Stimulated activated CD4-positive, alpha-beta T cell treated with anti-CD3 and anti-CD28 coated beads, Interleukin-15, amount 100 ng/mL, for 24 hours (primary cell): ENCODE data around the gene RANBP17.
"Not testable (repeated sequence)": the region's sequence is repeated elsewhere in the genome, so short reads cannot be mapped to it uniquely, and the experiment has no call there.

Source experiments
- DNase-seq: peaks from one replicate; pipeline ENCODE4 v3.0.0-alpha.2; 2020

Gene RANBP17

DNA sequence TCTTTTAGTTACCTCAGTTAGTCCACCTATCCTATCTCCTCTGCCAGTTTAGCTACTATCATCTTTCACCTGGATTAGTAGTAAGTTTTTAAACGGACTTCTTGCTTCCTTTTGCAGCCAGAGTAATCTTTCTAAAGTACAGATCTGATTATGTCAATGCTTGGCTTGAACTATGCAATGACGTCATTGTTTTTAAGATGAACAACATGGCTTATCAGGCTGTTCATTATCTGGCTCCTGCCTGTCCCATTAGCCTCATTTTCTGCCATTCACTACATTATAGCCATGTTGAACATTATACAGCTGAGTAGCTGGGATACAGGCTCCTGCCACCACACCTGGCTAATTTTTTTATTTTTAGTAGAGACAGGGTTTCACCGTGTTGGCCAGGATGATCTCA, 98.7 kb downstream of the RANBP17 start:
- no peak for DNase-seq

DNA sequence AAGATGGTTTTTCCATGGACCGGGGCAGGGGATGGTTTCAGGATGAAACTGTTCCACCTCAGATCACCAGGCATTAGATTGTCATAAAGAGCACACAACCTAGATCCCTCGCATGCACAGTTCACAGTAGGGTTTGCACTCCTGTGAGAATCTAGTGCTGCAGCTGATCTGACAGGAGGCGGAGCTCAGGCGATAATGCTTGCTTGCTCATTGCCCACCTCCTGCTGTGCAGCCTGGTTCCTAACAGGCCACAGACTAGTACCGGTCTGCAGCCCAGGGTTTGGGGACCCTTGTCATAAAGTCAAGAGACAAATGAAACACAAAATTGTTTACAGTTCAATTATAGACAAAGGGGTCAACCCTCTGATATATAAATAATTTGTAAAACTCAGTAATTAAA, 101.7 kb downstream of the RANBP17 start:
- no peak for DNase-seq

DNA sequence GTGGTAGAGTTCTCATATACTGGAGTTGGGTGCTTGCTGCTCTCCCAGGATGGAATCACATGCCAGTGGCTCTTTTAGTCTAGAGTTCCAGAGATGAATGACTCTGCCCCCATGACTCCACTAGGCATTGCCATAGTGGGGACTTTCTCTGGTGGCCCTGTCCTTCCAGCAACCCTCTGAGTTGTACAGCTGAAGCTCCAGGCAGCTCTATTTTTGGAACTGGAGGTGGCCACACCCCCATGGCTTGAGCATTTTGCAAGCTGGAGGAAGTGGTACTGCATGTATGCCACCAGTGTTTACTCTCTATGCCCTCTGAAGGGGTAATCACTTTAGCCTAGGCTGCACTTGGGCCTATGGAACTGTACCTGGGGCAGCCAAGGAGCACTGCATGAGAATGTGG, 112.6 kb downstream of the RANBP17 start:
- no peak for DNase-seq

DNA sequence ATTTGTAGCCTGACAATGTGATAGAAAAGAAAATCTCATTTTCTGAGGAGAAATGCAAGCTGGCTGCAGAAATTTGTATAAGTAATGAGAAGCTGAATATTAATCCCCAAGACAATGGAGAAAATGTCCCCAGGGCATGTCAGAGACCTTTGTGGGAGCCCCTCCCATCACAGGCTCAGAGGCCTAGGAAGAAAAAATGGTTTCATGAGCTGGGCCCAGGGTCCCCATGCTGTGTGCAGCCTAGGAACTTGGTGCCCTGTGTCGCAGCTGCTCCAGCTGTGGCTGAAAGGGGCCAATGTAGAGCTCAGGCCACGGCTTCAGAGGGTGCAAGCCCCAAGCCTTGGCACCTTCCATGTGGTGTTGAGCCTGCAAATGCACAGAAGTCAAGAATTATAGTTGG, 118.4 kb downstream of the RANBP17 start:
- DNase-seq, result not testable (repeated sequence)

DNA sequence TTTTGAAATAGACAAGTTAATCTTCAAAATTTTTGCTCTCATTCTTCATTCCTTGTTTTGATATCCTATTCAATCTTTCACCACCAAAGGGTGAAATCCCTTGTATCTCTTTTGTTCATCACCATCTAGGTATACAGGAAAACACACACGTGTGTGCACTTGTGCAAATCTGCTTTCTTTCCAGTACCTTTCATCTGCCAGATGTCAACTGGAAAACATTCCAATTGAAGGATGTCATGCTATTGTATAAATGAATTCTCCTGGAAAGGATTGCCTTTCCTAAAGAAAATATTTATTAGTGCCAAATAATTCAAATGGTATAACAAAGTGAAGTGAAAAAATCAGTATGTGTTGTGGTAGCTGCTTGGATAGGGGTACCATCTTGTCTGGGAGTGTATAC, 123.7 kb downstream of the RANBP17 start:
- DNase-seq, result no peak

DNA sequence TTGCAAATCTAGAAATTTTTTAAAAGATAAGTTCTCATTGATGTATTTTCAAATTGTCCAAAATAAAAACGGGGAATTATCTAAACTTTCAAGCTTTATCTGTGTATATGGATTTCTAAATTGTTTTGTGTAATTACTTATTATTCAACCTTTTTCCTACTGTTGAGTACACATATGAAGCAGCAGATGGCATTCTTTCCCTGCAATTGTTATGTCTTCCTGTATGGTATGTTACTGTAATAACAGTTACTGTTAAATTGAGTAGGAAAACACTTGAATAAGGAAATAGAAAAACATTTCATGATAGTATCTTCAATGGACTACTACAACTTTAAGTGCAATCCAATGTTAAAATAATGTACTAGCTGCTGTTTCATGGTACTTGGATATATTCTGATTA, 124.8 kb downstream of the RANBP17 start:
- DNase-seq, result no peak

DNA sequence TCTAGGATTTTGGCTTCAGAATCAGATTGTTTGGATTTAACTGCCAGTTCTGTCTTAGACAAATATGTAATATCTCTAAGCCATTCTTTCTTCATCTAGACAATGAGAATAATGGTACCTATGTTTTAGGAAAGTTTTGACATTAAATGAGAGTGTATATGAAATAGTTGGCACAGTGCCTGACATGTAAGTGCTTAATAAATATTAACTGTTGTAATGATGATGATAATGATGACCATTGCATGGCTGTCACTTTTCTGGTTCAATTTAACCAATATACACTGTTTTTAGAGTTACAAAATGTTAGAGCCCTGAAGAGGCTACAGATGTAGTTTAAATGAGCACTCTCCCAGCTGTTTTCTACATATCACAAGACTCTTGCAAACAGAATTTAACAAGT, 131.7 kb downstream of the RANBP17 start:
- DNase-seq, result no peak

DNA sequence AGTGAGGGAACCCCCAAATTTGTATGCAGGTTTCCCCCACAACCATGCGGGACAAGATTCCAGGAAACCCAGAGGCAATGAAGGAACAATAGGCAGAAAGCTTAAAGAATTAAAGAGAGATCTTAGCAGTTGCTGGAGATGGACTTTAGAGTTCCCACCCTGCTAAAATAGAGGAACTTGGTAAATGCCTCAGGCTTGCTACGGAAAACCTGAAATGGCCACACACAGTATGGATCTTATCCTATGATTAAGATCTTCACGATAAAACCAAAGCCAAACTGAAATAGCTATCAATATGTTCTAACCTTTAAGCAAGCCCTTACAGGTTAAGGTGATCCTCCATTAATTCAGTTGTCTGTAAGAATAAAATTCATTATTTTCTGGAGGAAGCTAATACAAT, 148.3 kb downstream of the RANBP17 start:
- no peak for DNase-seq

DNA sequence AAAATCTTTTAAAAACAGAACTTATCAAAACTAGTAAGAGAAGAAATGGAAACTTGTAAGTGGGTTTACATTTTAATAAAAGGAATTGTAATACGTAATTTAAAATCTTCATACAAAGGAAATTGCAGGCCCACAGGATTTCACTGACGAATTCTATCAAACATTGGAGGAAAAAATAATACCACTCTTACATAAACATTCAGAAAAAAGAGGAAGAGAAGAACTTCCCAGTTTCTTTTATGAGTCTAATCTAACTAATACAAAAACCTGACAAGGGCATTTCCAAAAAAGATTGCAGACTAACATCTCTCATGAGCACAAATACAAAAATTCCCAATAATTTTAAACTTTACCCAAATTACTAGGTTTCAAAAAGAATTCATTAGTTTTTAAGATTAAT, 149.0 kb downstream of the RANBP17 start:
- no peak for DNase-seq

DNA sequence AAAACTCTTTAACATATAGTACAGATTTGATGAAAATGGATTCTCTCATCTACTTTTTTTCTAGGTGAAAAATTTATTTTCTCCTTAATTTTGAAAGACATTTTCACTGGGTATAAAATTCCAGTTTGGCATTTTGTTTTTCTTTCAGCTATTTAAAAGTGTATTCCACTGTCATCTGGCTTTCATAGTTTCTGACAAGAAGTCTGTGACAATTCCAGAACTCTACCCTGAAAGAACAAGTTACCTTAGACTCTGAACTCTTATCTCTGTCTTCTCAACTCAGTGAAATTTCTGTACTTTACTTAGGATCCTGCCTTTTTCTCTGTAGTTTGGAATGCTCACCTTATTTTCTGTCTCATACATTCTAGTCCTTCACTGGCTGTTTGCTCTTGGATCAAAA, 161.7 kb downstream of the RANBP17 start:
- no peak for DNase-seq

DNA sequence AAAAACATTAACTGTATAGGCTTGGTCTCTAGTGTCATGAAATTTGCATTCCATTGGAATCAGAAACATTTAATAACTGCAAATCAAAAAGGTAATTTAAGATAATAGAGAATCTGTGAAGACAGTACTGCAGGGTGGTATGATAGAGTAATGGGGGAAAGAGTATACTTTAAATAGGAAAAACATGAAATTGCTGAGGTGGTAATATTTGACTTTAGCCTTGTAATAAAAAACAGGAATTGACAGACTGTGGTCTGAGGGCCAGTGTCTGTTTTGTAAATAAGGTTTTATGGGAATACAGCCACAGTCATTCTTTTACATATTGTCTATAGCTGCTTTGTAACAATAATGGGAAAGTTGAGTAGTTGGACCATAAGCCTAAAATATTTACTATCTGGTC, 162.3 kb downstream of the RANBP17 start:
- DNase-seq, result no peak

DNA sequence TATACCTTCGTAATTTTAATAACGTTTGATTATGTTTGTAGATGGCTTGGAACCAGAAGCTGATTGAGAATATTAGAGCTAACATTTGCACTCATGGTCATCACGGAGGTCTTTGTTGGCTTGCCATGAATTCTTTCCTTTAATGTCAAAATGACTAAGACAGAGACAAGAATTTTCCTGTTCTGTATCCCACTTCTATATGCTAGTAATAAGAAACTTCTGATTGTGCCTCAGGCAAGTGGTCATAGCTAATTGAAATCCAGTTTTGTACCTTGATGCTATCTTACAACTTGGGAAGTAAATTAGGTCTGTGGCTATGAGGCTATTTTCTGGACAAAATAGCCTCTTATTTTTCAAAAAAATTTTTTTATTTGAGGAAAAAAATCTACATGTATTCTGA, 167.6 kb downstream of the RANBP17 start:
- DNase-seq, result no peak

DNA sequence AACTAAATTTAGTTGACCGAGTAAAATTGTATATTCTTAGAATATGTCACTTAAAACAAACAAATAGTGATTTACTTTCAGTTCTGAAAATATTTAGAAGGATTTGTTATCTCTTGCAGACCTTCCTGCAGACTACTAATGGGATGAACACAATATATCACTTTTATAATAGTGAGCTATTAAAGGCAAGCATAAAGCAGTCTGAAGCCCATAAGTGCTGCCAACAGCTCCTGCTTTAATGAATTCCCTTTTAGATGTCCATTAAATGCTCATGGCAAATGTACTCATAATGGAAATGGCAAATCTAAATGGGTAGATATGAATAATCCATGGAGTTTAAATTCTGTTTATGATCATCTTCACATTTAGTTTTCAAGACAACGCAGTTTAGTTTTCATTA, 170.2 kb downstream of the RANBP17 start:
- DNase-seq, result no peak

DNA sequence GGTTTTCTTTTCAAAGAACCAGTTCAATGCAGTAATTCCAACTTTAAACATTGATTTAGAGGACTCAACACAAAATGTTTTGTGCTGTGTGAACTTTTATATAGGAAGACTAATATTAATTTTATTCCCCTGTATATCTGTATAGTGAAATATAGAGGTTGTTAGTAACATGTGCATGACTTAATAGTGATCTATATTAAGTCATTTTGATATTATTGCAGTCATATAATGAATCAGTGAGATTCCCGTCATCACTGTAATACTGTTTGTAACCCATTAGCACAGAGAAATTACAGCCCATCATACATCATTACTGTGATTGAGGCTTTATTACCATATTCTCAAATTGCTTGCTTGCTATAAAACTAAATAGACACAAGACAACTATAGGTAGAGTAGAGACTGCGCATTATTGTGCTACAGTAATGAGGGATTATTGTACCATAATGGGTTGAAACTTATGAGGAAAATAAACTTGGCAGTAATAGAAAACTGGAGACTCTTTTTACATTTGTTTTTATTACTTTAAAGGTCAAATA, 170.7 kb downstream of the RANBP17 start:
- no peak for DNase-seq

DNA sequence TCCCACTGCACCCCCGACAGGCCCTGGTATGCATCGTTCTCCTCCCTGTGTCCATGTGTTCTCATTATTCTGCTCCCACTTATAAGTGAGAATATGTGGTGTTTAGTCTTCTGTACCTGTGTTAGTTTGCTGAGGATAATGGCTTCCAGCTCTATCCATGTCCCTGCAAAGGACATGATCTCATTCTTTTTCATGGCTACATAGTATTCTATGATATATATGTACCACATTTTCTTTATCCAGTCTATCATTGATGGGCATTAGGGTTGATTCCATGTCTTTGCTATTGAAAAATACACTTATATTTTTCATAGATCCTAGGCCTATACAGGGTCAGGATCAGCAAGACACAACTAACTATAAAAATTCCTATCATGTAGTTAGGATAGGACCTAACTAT, 180.1 kb downstream of the RANBP17 start:
- not testable (repeated sequence) for DNase-seq

DNA sequence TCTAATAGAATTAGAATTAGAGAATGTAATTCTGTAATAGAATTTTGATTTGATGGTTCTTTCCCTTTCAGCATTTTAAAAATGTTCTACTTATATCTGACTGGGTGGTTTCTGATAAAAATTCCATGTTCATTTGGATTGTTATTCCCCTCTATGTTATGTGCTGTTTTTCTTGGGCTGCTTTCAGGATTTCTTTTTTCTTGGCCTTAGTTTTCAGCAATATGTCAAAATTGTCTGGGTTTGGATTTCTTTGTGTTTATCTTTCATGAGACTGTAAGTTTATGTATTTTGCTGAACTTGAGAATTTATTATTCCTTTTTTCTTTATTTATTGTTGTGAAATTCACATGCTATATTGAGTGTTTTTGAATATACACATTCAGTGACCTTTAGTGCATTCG, 189.1 kb downstream of the RANBP17 start:
- no peak for DNase-seq

DNA sequence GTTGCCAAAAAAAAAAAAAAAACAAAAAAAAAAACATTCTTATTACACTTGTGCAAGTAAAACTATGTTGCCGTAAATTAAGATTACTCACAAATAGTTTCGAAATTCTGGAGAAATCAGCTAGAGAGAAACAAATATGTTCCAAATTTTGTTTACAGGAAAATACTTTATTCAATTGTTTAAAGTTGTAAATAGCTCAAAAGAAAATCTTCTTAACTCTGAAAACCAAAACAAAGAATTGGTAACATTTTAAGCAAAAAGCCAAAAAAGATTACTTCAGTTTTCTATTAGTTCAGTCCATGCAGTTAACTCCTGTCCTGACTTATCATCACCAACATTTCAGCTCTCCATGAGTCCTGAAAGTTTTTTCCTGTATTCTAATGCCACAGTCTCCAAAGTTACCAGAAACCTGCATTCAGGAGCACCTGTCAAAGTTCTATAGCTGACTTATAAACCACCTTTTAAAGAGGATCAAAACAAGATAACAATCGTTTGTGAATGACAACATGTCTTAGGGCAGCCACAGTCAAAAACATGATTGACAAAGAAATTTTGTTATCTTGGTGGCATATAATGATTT, 194.1 kb downstream of the RANBP17 start:
- no peak for DNase-seq

DNA sequence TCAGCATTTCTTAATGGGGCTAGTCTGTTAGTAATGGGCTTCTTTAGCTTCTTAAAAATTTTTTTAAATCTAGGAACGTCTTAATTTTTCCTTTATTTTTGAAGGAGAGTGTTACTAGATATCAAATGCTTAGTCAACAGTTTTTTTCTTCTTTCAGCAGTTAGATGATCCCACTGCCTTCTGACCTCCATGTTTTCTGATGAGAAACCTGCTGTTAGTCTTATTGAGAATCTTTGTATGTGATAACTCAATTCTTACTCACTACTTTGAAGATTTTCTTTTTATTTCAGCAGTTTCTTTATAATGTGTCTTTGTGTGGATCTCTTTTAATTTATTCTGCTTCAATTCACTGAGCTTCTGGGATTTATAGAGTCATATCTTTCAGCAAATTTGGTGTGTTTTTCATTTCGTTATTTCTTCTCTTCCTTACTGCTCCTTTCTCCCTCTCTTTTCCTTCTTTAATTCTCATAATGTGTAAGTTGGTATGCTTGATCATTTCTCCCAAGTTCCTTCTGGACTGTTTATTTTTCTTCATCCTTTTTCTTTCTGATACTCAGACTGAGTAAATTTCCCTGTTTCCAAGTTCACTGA, 205.8 kb downstream of the RANBP17 start:
- no peak for DNase-seq

DNA sequence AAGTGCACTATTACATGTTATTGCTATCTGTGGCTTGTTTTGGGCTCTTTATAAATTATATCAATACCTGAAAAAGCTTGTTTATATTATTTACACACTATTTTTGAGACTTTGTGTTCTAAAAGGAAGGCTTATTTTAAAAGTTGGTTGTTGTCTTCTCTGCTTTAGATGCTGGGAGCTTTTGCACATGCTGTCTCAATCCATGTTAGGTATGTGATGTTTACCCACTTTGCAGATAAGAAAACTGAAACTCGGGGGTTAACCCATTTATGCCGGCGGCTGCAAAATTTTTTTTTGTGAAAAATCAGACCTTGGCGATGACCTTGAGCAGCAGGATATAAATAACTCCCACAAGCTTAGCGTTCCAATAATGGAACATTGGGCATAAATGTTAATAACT, 212.9 kb downstream of the RANBP17 start:
- no peak for DNase-seq

DNA sequence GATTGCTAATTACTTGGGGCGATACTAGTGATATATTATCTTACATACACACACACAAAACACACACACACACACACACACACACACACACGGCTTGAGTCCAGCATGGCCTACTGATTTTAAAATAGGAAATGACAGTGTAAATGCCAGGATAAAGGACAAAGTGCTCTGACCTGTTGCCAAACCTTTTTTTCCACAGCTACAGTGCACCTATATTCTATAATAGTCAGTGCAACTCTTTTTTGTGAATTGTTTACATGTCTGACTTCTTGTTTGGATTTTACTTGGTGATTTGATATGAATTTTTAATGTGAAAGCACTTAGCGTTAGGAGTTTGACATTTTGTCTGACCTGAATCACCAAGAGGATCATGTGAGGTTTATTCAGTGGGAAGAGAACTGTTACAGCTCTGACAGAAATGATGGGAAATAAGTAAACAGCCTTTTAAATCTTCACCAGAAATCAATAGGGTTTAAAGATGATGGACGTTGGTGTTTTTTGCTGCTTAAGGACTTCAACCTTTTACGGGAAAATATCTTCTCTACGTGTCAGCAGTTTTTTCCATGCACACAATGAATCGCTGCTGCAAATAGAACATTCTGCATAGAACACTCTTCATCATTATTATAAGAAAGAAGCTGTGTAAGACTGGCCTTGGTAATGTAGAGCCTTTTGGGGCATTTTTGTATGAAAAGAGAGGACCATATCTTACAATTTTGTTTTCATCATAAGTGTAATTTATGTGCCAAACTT, 218.5 kb downstream of the RANBP17 start:
- DNase-seq, result no peak

DNA sequence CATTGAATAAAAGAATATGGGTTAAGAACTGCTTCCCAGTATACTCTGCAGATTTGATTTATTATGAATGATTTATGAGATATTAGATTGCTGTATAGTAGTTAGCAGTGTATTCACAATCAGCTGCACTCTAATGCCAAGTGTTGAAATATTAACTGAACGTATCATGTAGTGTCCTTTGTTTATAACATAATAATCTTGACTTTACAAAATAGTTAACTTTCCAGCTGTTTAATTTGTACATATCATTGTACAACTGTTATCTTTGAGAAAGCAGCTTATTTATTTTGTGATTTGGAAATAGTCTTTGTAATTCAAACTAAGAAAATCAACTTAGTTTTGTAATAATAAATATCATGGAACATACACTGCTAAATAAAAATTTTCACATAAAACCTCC, 219.5 kb downstream of the RANBP17 start:
- no peak for DNase-seq

DNA sequence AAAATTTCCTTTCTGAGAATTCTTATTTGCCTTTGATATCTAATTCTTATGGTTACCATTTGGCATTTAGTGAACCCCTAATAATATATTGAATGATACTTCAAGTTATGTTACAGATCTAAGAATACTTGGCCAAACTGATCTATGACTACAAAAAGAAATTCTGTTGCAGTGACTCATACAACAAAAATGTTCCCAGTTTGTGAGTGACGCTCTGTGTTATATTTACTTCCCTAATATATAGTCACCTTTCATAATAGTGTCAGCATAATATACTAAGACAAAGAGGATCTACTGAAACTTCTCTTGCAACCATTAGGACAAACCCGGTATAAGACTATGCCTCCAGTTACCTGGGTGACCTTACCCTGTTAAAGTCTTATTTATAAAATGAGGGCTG, 230.4 kb downstream of the RANBP17 start:
- no peak for DNase-seq

DNA sequence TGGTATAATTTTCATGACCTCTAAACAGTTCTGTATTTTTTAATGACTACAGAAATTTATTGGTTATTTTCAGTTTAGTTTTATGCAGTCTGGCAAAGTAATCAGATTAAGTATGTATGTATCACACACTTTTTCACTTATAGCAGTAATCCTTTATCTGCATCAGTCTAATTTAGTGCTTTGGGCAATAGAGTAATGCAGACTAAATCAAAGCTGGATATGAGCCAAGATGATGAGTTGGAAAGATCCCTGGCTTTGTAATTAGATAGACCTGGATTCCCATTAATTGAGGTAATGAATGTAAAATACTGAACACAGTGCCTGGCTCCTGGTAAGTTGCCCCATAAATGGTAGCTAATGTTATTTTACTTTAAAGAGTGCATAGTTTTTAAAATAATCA, 231.8 kb downstream of the RANBP17 start:
- no peak for DNase-seq

DNA sequence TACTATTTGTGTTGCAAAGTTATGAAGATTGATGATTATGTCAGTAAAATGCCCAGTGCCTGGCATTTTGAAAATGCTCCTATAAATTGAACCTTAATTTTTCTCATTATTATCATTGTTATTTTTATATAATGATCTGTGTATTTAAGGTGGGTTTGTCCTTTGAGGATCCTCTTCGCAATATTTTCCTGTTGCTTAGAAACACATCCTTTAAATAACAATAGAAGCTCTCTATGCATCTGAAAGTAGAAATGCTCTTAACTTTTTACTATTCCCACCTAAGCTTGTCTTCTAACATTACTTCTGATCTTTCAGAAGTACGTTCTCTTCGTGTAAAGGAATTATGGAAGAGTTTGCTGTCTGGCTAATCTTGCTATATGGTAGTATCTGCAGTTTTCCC, 232.5 kb downstream of the RANBP17 start:
- no peak for DNase-seq
